Endothelial cell of umbilical vein (primary cell): ENCODE measurements around the gene DISP2. TPM values are rescaled to one million over a fixed set of nuclear protein-coding genes. Genes with fewer than 3 reads are reported as not detected.

Source experiments
- BruUV-seq: library from RNA; stranded (reverse); fragments of 400-500 nt; replicated peaks from 2 replicates; lab custom pipeline; 2021; lab: Mats Ljungman, UMichigan
- CTCF ChIA-PET: fragments of 300-600, 350-600 bp; sonication (Branson Sonifier 250); formaldehyde crosslinking; loops from one replicate; lab custom pipeline; 2021; ENCODE audit warnings: antibody characterized with exemption, inconsistent platforms; lab: Charles Lee
- POLR2A ChIA-PET: fragments of 300-600, 350-600 bp; sonication (Branson Sonifier 250); formaldehyde crosslinking; loops from one replicate; lab custom pipeline; 2021; ENCODE audit warnings: antibody characterized with exemption, inconsistent platforms; lab: Charles Lee
- DNase-seq: peaks from one replicate; pipeline ENCODE4 v3.0.0-alpha.2; 2011; ENCODE audit warnings: low read depth, low spot score
- FAIRE-seq: peaks from 2 replicates; lab custom pipeline; 2011; peaks lifted over from hg19 to GRCh38; lab: Jason Lieb, UNC
- H2AFZ ChIP-seq: 2 replicates; pipeline ENCODE4 v1.6.0; 2012; ENCODE audit warnings: low read depth, low read length, control low read depth, inconsistent platforms
- H3K27ac ChIP-seq: 2 replicates; pipeline ENCODE4 v1.5.1; 2011; ENCODE audit warnings: low read depth, mild to moderate bottlenecking, control low read depth, low read length, moderate library complexity; ENCODE audit not compliant: insufficient read depth
- H3K27me3 ChIP-seq, 2 experiments: 2 replicates each; pipeline versions ENCODE4 v1.6.0 to v1.6.1; 2011; ENCODE audit warnings: low read length in 2 of 2, mixed read lengths in 1 of 2; ENCODE audit not compliant: control insufficient read depth in 2 of 2, insufficient read depth in 2 of 2
- H3K36me3 ChIP-seq, 2 experiments: 2 replicates in 1 of 2; 3 replicates in 1 of 2; pipeline ENCODE4 v1.5.1; 2011; ENCODE audit warnings: low read length in 2 of 2, mild to moderate bottlenecking in 1 of 2, moderate library complexity in 1 of 2; ENCODE audit not compliant: control insufficient read depth in 2 of 2, insufficient read depth in 2 of 2; ENCODE audit errors: extremely low read depth in 1 of 2
- H3K4me1 ChIP-seq: 3 replicates; pipeline ENCODE4 v1.5.1; 2011; ENCODE audit warnings: mild to moderate bottlenecking, low read length; ENCODE audit not compliant: control insufficient read depth, insufficient read depth; ENCODE audit errors: extremely low read depth
- H3K4me2 ChIP-seq: 2 replicates; pipeline ENCODE4 v1.6.1; 2011; ENCODE audit warnings: low read length, control low read depth, mixed read lengths; ENCODE audit not compliant: insufficient read depth
- H3K4me3 ChIP-seq, 3 experiments: fragments of 200-600 bp in 1 of 3; sonication (generic), shearing (Covaris generic) in 1 of 3; replicated peaks in 1 of 3; 2 replicates each; pipeline ENCODE4 v1.5.1; 2011 to 2016; ENCODE audit warnings: control low read depth in 3 of 3, low read length in 3 of 3, mild to moderate bottlenecking in 2 of 3, inconsistent platforms in 1 of 3, low read depth in 1 of 3, moderate library complexity in 1 of 3; ENCODE audit not compliant: insufficient read depth in 1 of 3
- H3K79me2 ChIP-seq: 2 replicates; pipeline ENCODE4 v1.6.0; 2012; ENCODE audit warnings: low read length, inconsistent platforms; ENCODE audit not compliant: control insufficient read depth, insufficient read depth
- H3K9ac ChIP-seq: replicated peaks from 2 replicates; pipeline ENCODE3; 2011; ENCODE audit warnings: low read length, control low read depth; ENCODE audit not compliant: insufficient read depth; ENCODE audit errors: extremely low read depth
- H3K9me1 ChIP-seq: replicated peaks from 3 replicates; pipeline ENCODE4 v1.6.0; 2011; ENCODE audit warnings: mild to moderate bottlenecking, low read length; ENCODE audit not compliant: control insufficient read depth, insufficient read depth; ENCODE audit errors: extremely low read depth
- H3K9me3 ChIP-seq: replicated peaks from 2 replicates; pipeline ENCODE4 v1.5.1; 2012; ENCODE audit warnings: low read length, inconsistent platforms; ENCODE audit not compliant: control insufficient read depth, insufficient read depth
- H4K20me1 ChIP-seq: replicated peaks from 2 replicates; pipeline ENCODE3; 2011; ENCODE audit warnings: mild to moderate bottlenecking, low read length; ENCODE audit not compliant: control insufficient read depth, insufficient read depth; ENCODE audit errors: extremely low read depth
- CTCF ChIP-seq, 2 donors: IDR thresholded peaks; 1 replicate in 1 of 2; 2 replicates in 1 of 2; pipeline ENCODE4 v1.5.1; 2011; ENCODE audit warnings: low read length in 2 of 2, mild to moderate bottlenecking in 2 of 2, moderate library complexity in 2 of 2, control low read depth in 1 of 2, inconsistent platforms in 1 of 2, low read depth in 1 of 2; ENCODE audit not compliant: insufficient read depth in 1 of 2; ENCODE audit errors: extremely low read depth in 1 of 2
- EZH2 ChIP-seq: IDR thresholded peaks from 2 replicates; pipeline ENCODE4 v1.6.1; 2012; ENCODE audit warnings: borderline replicate concordance, low read depth, mild to moderate bottlenecking, moderate library complexity, low read length, inconsistent platforms; ENCODE audit not compliant: severe bottlenecking
- FOS ChIP-seq: IDR thresholded peaks from 2 replicates; pipeline ENCODE4 v1.6.1; 2011; ENCODE audit warnings: mild to moderate bottlenecking, low read length, moderate library complexity, borderline replicate concordance; ENCODE audit not compliant: insufficient read depth
- GATA2 ChIP-seq: IDR thresholded peaks from 2 replicates; pipeline ENCODE4 v1.7.0; 2011; ENCODE audit warnings: low read depth, mild to moderate bottlenecking, moderate library complexity, mixed read lengths, low read length; ENCODE audit not compliant: insufficient read length, insufficient read depth
- JUN ChIP-seq: IDR thresholded peaks from 2 replicates; pipeline ENCODE4 v1.6.1; 2011; ENCODE audit warnings: borderline replicate concordance, low read depth; ENCODE audit not compliant: insufficient read length, insufficient read depth
- MYC ChIP-seq: IDR thresholded peaks from one replicate; pipeline ENCODE4 v1.6.1; 2011; ENCODE audit warnings: mild to moderate bottlenecking, low read depth, low read length
- POLR2A ChIP-seq: IDR thresholded peaks from 2 replicates; pipeline ENCODE4 v1.6.1; 2012; ENCODE audit warnings: low read depth, mild to moderate bottlenecking, control low read depth, low read length
- POLR2AphosphoS5 ChIP-seq: IDR thresholded peaks from 2 replicates; pipeline ENCODE4 v1.6.1; 2012; ENCODE audit warnings: low read depth, mild to moderate bottlenecking, control low read depth, low read length, moderate library complexity; ENCODE audit not compliant: insufficient read depth
- dilution Hi-C: fragments of 300-500 bp; cut with MboI; formaldehyde crosslinking; loops from one replicate; pipeline ENCODE4 v1.15.0; 2019; ENCODE audit warnings: low sequenced_read_pairs; ENCODE audit not compliant: extremely low pct_ligation_motif_present
- intact Hi-C: fragments of 100-400 bp; cut with micrococcal nuclease; formaldehyde crosslinking; loops from one replicate; pipeline ENCODE4 v1.10.0; 2022
- polyA plus RNA-seq, 4 experiments: library from polyadenylated mRNA; depleted of rRNA in 3 of 4; stranded (reverse) in 3 of 4; unstranded in 1 of 4; fragments of >200 nt; gene quantifications; 2 replicates each; pipeline versions ENCODE4 v1.2.1 to v1.2.3, GENCODE V29; 2011 to 2012; ENCODE audit warnings: missing spikeins in 1 of 4
- total RNA-seq: library from RNA; stranded (reverse); gene quantifications from 2 replicates; pipeline ENCODE4 v1.2.3, GENCODE V29; 2021
- TF ChIP-seq, protein P1 (sequence below): IDR thresholded peaks from 2 replicates; pipeline ENCODE4 v1.6.1; 2011; ENCODE audit not compliant: insufficient read depth, insufficient read length

Gene DISP2
- total and polyA plus RNA-seq, 2 donors (not counting 3 experiments of a cell fraction or from before 2014, with no cell fraction given): 0.10 to 1.2 TPM

- Histone ChIP-seq H3K27me3 (peaks cover 1 to 6% of the 10 kb centered on the region in 2 experiments), H3K9ac (no peak overlapping the region), H3K79me2 (no peaks in the 10 kb centered on the region), H3K9me3 (no peaks in the 10 kb centered on the region), H3K4me2 (no peak overlapping the region), H2AFZ (no peak overlapping the region), H3K9me1 (no peaks in the 10 kb centered on the region), H3K27ac (no peak overlapping the region), H3K4me1 (peaks cover 12% of the 10 kb centered on the region), H3K36me3 (no peaks in the 10 kb centered on the region), H4K20me1 (no peaks in the 10 kb centered on the region), H3K4me3 (no peak overlapping the region)
- intact Hi-C loops: no loop called here
- dilution Hi-C loops: no loop called here
- ChIA-PET POLR2A (no interaction called here), CTCF (no interaction called here)
- no TSS peak for BruUV-seq
- DNase-seq (no peak), FAIRE-seq (no peak)
- TF ChIP-seq FOS (no peak), GATA2 (no peak), EZH2 (no peak), POLR2AphosphoS5 (no peak), CTCF (IDR thresholded peaks at IDR 0.05; ENCODE audit: extremely low read depth in 1 of 2, insufficient read depth in 1 of 2, low read depth in 1 of 2, low read length in 2 of 2) (no peak), JUN (no peak), POLR2A (no peak), MYC (no peak)
- TF ChIP-seq, protein P1, sequence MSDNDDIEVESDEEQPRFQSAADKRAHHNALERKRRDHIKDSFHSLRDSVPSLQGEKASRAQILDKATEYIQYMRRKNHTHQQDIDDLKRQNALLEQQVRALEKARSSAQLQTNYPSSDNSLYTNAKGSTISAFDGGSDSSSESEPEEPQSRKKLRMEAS: no peak
These were observed 9.5 kb upstream of the DISP2 start for GRCh38 chr15:40348474-40348870.
